ENCODE results near the gene SLC7A9. TPM values are rescaled to one million over a fixed set of nuclear protein-coding genes. Genes with fewer than 3 reads are reported as not detected.
"Not testable (repeated sequence)": the region's sequence is repeated elsewhere in the genome, so short reads cannot be mapped to it uniquely, and the experiment has no call there.

SLC7A9 gene
- total RNA-seq, 1 experiment from 2014 or later, result not detected

- DNase-seq, result no peak
- H3K4me3 ChIP-seq, result no peak overlapping the region
- peaks cover 13% of the 10 kb centered on the region for H3K9me3 ChIP-seq (replicated peaks)
- H3K27me3 ChIP-seq, result no peaks in the 10 kb centered on the region
- H3K27ac ChIP-seq, result no peak overlapping the region
- H3K36me3 ChIP-seq, result peaks cover 2% of the 10 kb centered on the region
- H3K4me1 ChIP-seq, result peaks cover 18% of the 10 kb centered on the region
Measured at GRCh38 chr19:32895384-32895783, 25.8 kb upstream of the SLC7A9 start.

- peaks cover 13% of the 10 kb centered on the region for H3K9me3 ChIP-seq (replicated peaks)
- no peak overlapping the region for H3K27ac ChIP-seq
- H3K4me3 ChIP-seq, result no peak overlapping the region
- DNase-seq, result no peak
- peaks cover 4% of the 10 kb centered on the region for H3K36me3 ChIP-seq
- no peaks in the 10 kb centered on the region for H3K27me3 ChIP-seq
- peaks cover 7% of the 10 kb centered on the region for H3K4me1 ChIP-seq
Measured at GRCh38 chr19:32891609-32892008, 22.0 kb upstream of the SLC7A9 start.

DNA sequence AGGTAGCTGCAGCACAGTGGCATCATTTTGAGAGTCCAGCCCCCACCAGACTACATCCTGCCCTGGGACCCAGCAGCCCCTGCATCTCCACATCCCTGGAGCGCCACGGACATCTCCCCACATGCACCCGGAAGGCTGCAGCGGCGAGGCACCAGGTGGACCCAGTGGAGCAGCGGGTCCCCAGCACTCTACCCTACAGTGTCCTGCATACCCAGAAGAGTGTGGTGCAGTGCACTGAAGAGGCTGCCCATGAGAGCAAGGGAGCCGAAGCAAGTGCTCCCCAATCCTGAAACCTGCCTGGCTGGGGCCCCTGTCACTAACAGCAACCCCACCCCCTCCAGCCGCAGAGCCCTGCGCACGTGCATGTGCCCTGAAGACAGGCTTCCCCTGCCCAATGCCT is 21.3 kb upstream of the SLC7A9 start:
- no peak overlapping the region for H3K4me3 ChIP-seq
- H3K36me3 ChIP-seq, result peaks cover 4% of the 10 kb centered on the region
- no peaks in the 10 kb centered on the region for H3K4me1 ChIP-seq
- no peaks in the 10 kb centered on the region for H3K27me3 ChIP-seq
- H3K9me3 ChIP-seq (replicated peaks), result peaks cover 10% of the 10 kb centered on the region
- no peak overlapping the region for H3K27ac ChIP-seq
- no peak for DNase-seq

DNA sequence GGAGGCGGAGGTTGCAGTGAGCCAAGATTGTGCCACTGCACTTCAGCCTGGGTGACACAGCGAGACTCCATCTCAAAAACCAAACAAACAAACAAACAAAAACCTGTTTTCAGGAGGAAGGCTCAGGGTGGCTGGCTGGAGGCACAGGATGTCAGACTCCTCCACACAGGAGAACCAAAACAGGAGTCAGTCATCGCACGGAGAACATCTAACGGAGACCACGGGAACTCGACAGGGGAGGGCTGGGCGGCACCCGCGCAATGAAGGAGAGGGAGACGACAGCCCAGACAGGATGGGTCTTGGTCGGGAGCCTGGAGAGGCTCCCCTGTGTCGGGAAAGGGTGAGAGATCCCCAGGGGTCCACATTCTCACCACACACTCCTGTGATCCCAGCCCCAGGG is 20.8 kb upstream of the SLC7A9 start:
- no peak overlapping the region for H3K4me3 ChIP-seq
- H3K27ac ChIP-seq, result no peak overlapping the region
- H3K36me3 ChIP-seq, result peaks cover 4% of the 10 kb centered on the region
- peaks cover 9% of the 10 kb centered on the region for H3K9me3 ChIP-seq (replicated peaks)
- no peaks in the 10 kb centered on the region for H3K27me3 ChIP-seq
- H3K4me1 ChIP-seq, result no peaks in the 10 kb centered on the region
- DNase-seq, result no peak

DNA sequence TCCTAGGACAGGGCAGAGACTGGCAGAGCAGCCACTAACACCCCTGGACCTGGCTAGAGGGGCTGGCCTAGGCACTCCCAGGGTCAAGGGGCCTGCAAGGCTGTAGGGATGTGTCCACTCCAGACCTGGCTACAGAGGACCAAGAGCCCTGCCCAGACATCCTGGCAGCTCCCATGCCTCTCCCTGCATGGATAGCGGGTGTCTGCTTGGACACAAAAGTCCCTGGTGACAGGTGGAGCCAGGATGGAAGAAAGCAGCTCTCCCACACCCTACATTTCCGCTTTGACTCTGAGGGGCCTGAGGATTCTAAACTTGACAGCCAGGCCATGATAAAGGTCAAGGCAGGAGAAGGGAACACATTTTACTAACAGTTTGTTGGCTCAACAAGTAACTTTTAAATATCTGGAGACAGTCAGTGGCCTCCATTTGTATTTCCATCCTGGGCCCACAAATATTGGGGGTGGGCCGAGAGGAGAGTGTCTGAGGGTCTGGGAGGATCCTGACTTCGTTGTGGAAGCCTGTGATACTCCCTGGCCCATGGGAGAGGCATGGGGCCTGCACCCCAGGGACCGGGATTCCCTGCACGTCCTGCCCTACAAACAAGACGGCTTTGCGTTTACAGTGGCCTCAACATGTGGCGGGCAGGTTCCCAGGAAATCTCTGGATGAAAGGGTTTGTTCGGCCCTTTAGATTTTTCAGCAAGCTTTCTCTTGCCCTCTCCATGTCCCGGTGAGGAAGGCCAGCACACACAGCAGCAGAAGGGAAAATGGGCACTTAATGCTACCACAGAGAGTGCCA is 19.8 kb upstream of the SLC7A9 start:
- no peak for DNase-seq
- Histone ChIP-seq H3K36me3 (peaks cover 4% of the 10 kb centered on the region), H3K27ac (no peak overlapping the region), H3K4me3 (no peak overlapping the region), H3K27me3 (no peaks in the 10 kb centered on the region), H3K9me3 (replicated peaks) (peaks cover 9% of the 10 kb centered on the region), H3K4me1 (no peaks in the 10 kb centered on the region)

DNA sequence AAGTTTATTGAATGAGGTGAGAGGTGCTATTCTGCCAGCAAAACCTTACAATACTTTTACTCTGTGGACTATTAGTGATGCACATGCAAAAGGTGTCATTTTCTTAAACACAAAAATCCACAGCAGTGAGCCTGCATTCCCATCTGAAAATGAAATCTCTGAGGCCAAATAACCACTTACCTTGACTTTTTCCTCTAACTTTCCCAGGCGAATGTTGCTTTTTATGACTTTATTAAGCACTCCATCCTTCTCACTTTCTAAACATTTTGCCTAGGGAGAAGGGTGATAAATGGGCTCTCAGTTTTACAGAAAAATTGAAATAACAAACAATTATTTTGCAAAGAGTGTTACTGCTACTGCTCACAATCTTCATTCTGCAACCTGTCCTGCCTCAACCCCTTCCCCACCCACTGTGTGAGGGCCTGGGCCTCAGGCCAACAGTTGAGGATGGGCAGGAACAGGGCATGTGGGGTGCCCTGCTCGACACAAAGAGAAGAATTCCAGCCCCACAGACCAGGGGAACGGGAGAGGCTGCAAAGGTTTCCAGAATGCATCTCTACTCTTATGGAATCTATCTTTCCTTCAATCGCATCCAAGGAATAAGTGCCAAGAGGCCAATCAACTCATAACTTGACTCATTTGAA is 18.1 kb upstream of the SLC7A9 start:
- no peak overlapping the region for H3K27ac ChIP-seq
- H3K4me1 ChIP-seq, result no peaks in the 10 kb centered on the region
- H3K27me3 ChIP-seq, result no peaks in the 10 kb centered on the region
- no peak for DNase-seq
- peaks cover 5% of the 10 kb centered on the region; the same call in 1 of the 2 replicates for H3K9me3 ChIP-seq (replicated peaks)
- peaks cover 4% of the 10 kb centered on the region; the same call in 1 of the 2 replicates for H3K36me3 ChIP-seq
- no peak overlapping the region for H3K4me3 ChIP-seq

- DNase-seq, result no peak
- Histone ChIP-seq H3K27ac (no peak overlapping the region), H3K36me3 (peaks cover 4% of the 10 kb centered on the region; the same call in 1 of the 2 replicates), H3K4me3 (no peak overlapping the region), H3K9me3 (replicated peaks) (no peaks in the 10 kb centered on the region), H3K27me3 (no peaks in the 10 kb centered on the region), H3K4me1 (no peaks in the 10 kb centered on the region)
Measured at GRCh38 chr19:32886241-32886640, 16.7 kb upstream of the SLC7A9 start.

DNA sequence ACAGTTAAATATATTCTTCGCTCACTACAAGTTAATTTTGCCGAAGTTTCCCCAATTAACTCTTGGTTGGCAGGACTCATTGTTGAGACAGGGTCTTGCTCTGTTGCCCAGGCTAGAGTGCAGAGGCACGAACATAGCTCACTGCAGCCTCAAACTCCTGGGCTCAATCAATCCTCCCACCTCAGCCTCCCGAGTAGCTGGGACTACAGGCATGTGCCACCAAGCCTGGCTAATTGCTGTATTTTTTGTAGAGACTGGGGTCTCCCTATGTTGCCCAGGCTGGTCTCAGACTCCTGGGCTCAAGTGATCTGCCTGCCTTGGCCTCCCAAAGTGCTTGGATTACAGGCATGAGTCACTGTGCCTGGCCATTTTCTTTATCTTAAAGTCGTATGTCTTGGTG is 15.7 kb upstream of the SLC7A9 start:
- H3K9me3 ChIP-seq (replicated peaks); DNase-seq: not testable (repeated sequence)

DNA sequence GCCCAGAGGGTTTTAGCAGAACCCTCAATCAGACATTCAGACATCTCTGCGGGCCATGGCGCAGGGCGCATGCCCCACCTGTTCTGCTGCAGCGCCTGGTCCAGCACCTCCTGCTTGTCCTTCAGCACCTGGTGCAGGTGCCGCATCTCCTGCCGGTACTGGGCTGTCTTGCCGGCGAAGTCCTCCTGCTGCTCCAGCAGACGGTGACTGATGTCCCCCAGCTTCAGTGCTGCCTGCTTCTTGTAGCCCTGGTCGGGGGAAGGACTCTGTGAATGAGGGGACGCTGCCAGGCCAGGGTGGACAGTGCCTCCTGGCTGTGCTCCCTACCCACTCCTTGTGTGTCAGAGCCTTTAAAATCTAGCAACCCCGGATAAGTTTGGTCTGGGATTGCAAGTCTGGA is 12.2 kb upstream of the SLC7A9 start:
- Histone ChIP-seq H3K4me3 (no peak overlapping the region), H3K27ac (no peak overlapping the region), H3K4me1 (no peaks in the 10 kb centered on the region), H3K27me3 (no peaks in the 10 kb centered on the region), H3K9me3 (replicated peaks) (no peaks in the 10 kb centered on the region), H3K36me3 (0 out of 2 replicates have a peak, but pooled peaks cover 2% of the 10 kb centered on the region)
- DNase-seq, result no peak

More for the DNA sequence above, 15.7 kb upstream of the SLC7A9 start:
- not testable (repeated sequence) for H3K27me3 ChIP-seq, H3K4me1 ChIP-seq, H3K4me3 ChIP-seq, H3K27ac ChIP-seq, H3K36me3 ChIP-seq

- Histone ChIP-seq H3K4me3 (no peak overlapping the region), H3K27ac (no peak overlapping the region), H3K4me1 (no peaks in the 10 kb centered on the region), H3K27me3 (no peaks in the 10 kb centered on the region), H3K36me3 (0 out of 2 replicates have a peak, but pooled peaks cover 2% of the 10 kb centered on the region), H3K9me3 (replicated peaks) (no peaks in the 10 kb centered on the region)
- DNase-seq, result no peak
Measured at GRCh38 chr19:32880622-32881021, 11.1 kb upstream of the SLC7A9 start.

DNA sequence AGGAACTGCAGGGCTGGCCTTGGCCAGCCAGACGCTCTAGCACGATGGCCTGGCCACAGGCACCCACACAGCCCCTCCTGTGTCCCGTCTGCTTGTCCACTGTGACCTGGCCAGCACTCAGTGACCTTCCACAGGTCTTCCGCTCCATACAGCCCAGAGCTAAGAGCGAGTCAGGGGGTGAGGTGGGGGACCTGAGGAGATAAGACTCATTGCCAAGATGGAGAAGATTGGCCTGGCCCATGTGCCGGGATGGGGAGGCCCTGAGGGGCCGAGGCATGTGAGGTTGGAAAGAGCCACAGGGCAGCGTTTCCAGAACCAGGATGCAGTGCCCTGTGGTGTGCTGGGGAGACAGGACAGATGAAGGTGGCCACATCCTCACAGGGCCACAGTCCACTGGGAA is 10.2 kb upstream of the SLC7A9 start:
- Histone ChIP-seq H3K4me1 (no peaks in the 10 kb centered on the region), H3K9me3 (replicated peaks) (no peaks in the 10 kb centered on the region), H3K36me3 (0 out of 2 replicates have a peak, but pooled peaks cover 2% of the 10 kb centered on the region), H3K27ac (no peak overlapping the region), H3K4me3 (no peak overlapping the region), H3K27me3 (no peaks in the 10 kb centered on the region)
- no peak for DNase-seq

DNA sequence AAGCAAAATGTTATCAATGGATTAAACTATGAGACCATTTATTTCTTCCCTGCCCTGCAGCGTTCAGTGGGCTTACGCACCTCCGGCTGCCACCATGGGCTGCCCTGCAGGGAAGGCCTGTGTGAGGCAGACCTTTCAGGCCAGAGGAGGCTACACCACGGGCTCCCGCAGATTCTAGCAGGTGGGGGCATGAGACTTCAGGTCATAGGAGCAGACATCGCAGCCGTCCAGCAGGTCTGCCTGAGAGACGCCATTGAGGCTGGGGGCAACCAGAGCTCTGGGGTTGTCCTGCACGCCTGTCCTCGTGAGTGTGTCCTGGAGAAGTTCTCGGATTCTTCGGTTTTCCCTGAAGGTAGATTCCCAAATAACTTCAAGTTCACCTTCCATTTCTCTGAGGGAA is 9.4 kb upstream of the SLC7A9 start:
- no peak overlapping the region for H3K27ac ChIP-seq
- no peaks in the 10 kb centered on the region for H3K27me3 ChIP-seq
- no peaks in the 10 kb centered on the region for H3K4me1 ChIP-seq
- H3K4me3 ChIP-seq, result no peak overlapping the region
- no peaks in the 10 kb centered on the region for H3K9me3 ChIP-seq (replicated peaks)
- 0 out of 2 replicates have a peak, but pooled peaks cover 2% of the 10 kb centered on the region for H3K36me3 ChIP-seq
- DNase-seq, result no peak

- H3K36me3 ChIP-seq, result no peaks in the 10 kb centered on the region
- H3K4me3 ChIP-seq, result no peak overlapping the region
- DNase-seq, result no peak
- H3K9me3 ChIP-seq (replicated peaks), result no peaks in the 10 kb centered on the region
- H3K27me3 ChIP-seq, result no peaks in the 10 kb centered on the region
- no peak overlapping the region for H3K27ac ChIP-seq
- H3K4me1 ChIP-seq, result no peaks in the 10 kb centered on the region
Measured at GRCh38 chr19:32877977-32878745, 8.6 kb upstream of the SLC7A9 start.

DNA sequence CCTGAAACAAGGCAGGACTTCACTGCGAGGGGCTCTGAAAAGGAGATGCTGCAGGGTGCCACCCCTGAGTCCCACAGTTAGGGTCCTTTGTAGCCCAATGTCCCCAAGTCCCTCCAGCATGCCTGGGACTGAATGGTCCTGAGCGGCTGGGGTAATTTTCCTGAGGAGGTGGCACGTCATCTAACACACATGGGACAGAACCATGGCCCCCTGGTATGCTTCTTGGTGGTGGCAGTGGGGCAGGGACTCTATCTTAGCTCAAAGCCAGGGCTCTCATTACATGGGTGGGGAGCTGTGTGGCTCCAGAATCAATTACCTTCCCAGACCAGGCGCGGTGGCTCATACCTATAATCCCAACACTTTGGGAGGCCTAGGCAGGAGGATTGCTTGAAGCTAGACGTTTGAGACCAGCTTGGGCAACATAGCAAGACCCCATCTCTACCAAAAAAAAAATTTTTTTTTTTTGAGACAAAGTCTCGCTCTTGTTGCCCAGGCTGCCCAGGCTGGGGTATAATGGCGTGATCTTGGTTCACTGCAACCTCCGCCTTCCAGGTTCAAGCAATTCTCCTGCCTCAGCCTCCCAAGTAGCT is 7.9 kb upstream of the SLC7A9 start:
- Histone ChIP-seq H3K36me3 (no peaks in the 10 kb centered on the region), H3K4me1 (no peaks in the 10 kb centered on the region), H3K4me3 (no peak overlapping the region), H3K27me3 (no peaks in the 10 kb centered on the region), H3K27ac (no peak overlapping the region), H3K9me3 (replicated peaks) (no peaks in the 10 kb centered on the region)
- no peak for DNase-seq

- H3K27ac ChIP-seq, result no peak overlapping the region
- DNase-seq, result no peak
- no peaks in the 10 kb centered on the region for H3K4me1 ChIP-seq
- H3K36me3 ChIP-seq, result no peaks in the 10 kb centered on the region
- no peaks in the 10 kb centered on the region for H3K27me3 ChIP-seq
- no peak overlapping the region for H3K4me3 ChIP-seq
- H3K9me3 ChIP-seq (replicated peaks), result no peaks in the 10 kb centered on the region
Measured at GRCh38 chr19:32876919-32877285, 7.3 kb upstream of the SLC7A9 start.
